G401.6 (cell line): ENCODE data around the gene NFATC2.

Experiments
- FAIRE-seq: peaks from 2 replicates; lab custom pipeline; 2012; peaks lifted over from hg19 to GRCh38; lab: Jason Lieb, UNC

The NFATC2 gene

DNA sequence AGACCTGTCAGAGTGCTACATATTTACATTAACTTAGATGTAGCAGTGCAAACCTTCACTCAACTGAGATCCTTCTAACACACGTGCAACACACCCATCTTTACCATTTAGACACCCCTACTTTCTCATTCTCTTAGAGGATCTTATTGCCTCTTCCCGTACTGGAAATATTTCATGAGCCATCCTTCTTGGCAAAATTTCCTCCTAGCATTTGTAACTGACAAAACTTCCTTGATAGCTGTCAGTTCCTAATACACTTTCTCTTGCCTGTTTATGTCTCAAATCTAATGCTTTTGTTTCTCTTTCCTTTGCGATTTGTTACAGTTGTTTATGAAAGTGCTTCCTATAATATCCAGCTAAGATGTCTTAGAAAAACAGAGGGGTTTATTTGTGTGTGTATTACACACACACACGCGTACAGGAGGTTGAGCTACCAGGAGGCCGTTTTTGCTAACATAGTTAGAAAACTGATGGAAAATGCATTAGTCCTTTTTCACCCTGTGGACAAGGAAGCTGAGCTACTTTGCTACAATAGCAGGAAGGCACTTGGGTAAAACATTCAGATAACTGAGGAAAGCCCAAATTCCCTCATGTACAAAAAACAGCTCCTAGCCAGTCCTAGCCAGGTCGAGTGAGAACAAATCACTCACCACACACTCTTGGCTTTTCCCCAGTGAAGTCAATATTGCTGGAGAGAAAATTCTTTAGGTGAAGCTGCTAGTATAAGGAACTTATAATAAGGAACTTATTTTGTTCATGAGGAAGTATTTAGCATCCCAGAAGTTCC, 153.6 kb downstream of the NFATC2 start:
- no peak for FAIRE-seq

- FAIRE-seq, result no peak
Measured at GRCh38 chr20:51388227-51388626, 154.3 kb downstream of the NFATC2 start.

- no peak for FAIRE-seq
Measured at GRCh38 chr20:51387125-51387875, 155.2 kb downstream of the NFATC2 start.

- FAIRE-seq, result no peak
Measured at GRCh38 chr20:51386586-51386985, 155.9 kb downstream of the NFATC2 start.

- no peak for FAIRE-seq
Measured at GRCh38 chr20:51385646-51386530, 156.6 kb downstream of the NFATC2 start.

GRCh38 chr20:51384875-51385274, 157.6 kb downstream of the NFATC2 start:
- FAIRE-seq, result no peak

GRCh38 chr20:51383891-51384510, 158.5 kb downstream of the NFATC2 start:
- FAIRE-seq, result no peak

GRCh38 chr20:51382986-51383821, 159.3 kb downstream of the NFATC2 start:
- FAIRE-seq, result no peak

DNA sequence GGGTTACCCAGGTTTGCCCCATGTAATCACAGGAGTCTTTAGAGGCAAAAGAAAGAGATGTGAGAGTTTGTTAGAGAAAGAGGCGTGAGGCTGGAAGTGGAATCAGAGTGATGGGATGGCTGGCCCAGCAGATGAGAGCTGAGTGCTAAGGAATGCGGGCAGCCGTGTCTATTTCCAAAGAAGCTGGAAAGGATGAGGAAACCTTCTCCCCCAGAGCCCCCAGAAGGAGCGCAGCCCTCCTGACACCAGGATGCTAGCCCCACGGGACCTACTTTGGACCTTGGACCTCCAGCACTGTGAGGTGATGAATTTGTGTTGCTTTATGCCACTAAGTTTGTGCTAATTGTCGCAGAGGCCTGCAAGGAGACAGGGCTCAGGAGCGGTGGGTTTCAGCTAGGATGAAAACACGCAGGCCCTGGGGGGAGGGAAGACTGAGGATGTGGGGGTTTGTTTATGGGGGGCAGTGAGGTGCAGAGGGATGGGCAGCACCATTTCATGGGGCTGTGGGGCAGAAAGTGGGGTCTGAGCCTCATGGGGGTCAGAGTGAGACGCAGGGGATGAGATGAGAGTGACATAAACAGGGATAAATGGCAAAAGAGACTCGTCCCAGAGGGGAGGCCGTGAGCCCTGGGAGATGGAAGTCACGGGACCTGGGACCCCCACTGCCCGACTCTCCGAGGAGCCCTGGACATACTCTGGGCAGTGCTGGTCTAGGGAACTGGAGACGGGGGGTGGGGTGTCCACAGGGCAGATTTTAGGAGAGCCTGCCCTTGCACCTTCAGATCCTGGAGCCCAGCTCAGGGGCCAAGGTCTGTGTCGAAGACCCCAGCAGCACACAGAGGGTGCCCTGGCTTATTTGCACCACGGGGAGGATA, 160.2 kb downstream of the NFATC2 start:
- FAIRE-seq, result no peak

GRCh38 chr20:51381557-51381956, 161.0 kb downstream of the NFATC2 start:
- FAIRE-seq, result no peak

GRCh38 chr20:51380401-51381385, 161.8 kb downstream of the NFATC2 start:
- FAIRE-seq, result no peak

DNA sequence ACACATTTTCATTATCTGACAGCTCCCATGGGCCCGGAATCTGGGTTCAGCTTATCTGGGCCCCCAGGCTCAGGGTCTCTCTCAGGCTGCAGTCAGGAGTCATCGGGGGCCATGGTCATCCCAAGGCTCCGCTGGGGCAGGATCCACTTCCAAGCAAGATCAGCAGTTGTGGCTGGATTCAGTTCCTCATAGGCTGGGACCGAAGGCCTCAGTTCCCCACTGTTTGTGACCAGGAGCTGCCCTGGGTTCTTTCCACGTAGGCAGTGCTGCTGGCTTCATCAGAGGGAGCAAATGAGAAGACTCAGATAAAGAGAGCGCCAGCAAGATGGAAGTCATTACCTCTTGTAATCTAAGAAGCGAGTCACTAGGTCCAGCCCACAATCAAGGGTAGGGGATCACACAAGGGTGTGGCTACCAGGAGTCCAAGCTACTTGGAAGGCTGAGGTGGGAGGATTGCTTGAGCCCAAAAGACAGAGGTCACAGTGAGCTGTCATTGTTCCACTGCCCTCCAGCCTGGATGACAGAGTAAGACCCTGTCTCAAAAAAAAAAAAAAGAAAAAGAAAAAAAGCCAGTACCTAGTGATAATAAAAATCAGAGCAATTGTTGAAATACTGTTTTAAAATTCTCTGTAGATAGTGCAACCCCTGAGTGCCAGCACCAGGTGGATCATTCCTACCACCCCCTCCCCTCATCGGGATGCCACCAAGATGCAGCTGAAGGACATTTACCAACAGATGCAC, 162.7 kb downstream of the NFATC2 start:
- no peak for FAIRE-seq

GRCh38 chr20:51378171-51378928, 164.2 kb downstream of the NFATC2 start:
- no peak for FAIRE-seq

GRCh38 chr20:51377132-51377531, 165.4 kb downstream of the NFATC2 start:
- no peak for FAIRE-seq

- no peak for FAIRE-seq
Measured at GRCh38 chr20:51376111-51376510, 166.4 kb downstream of the NFATC2 start.

- no peak for FAIRE-seq
Measured at GRCh38 chr20:51375561-51375960, 167.0 kb downstream of the NFATC2 start.

DNA sequence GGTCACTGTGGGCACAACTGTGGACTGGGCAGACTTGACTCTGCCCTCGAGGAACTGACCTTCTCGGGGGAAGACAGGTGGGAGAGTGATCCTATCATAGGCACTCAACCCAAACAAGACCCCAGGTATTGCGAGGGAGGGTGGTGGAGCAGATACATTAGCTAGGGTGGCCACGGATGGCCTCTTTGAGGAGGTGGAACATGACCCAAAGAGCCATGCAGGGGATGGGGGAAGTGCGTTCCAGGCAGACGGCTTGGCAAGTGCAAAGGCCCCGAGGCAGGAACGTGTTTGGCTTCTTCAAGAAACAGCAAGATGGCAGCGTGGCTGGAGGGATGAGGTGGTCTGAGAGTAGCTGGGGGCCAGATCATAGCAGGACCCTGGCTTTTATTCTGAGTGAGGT, 167.6 kb downstream of the NFATC2 start:
- no peak for FAIRE-seq

- FAIRE-seq, result no peak
Measured at GRCh38 chr20:51374456-51374830, 168.1 kb downstream of the NFATC2 start.
